HEK293 (cell line): ENCODE measurements around the gene DLG2.

Source experiments
- MYNN ChIP-seq: fragments of 450-650 bp; formaldehyde crosslinking; IDR thresholded peaks from 2 replicates; pipeline ENCODE4 v1.5.1; 2016; ENCODE audit warnings: missing biosample characterization, missing genetic modification characterization, borderline replicate concordance
- TCF7L2 ChIP-seq: IDR thresholded peaks from 2 replicates; pipeline ENCODE4 v1.6.1; 2011; ENCODE audit warnings: low read depth, mild to moderate bottlenecking, inconsistent platforms, low read length, moderate library complexity, borderline replicate concordance
- ZBTB21 ChIP-seq: fragments of 450-650 bp; formaldehyde crosslinking; IDR thresholded peaks from 2 replicates; pipeline ENCODE4 v1.5.1; 2017; ENCODE audit warnings: missing biosample characterization, missing genetic modification characterization
- ZNF121 ChIP-seq: fragments of 450-650 bp; formaldehyde crosslinking; IDR thresholded peaks from 2 replicates; pipeline ENCODE4 v1.5.1; 2016; ENCODE audit warnings: missing biosample characterization, missing genetic modification characterization
- ZNF704 ChIP-seq: fragments of 450-650 bp; formaldehyde crosslinking; IDR thresholded peaks from 2 replicates; pipeline ENCODE4 v1.5.1; 2016; ENCODE audit warnings: missing biosample characterization, missing genetic modification characterization
- ZSCAN16 ChIP-seq: fragments of 450-650 bp; formaldehyde crosslinking; IDR thresholded peaks from 2 replicates; pipeline ENCODE4 v1.5.1; 2016; ENCODE audit warnings: missing biosample characterization, missing genetic modification characterization
- TF ChIP-seq, protein P1 (sequence below): fragments of 450-650 bp; formaldehyde crosslinking; IDR thresholded peaks from 2 replicates; pipeline ENCODE4 v1.5.1; 2016; ENCODE audit warnings: missing biosample characterization, missing genetic modification characterization
- TF ChIP-seq, protein P2 (sequence below): fragments of 450-650 bp; formaldehyde crosslinking; IDR thresholded peaks from 2 replicates; pipeline ENCODE4 v1.5.1; 2016; ENCODE audit warnings: missing biosample characterization, missing genetic modification characterization

DNA sequence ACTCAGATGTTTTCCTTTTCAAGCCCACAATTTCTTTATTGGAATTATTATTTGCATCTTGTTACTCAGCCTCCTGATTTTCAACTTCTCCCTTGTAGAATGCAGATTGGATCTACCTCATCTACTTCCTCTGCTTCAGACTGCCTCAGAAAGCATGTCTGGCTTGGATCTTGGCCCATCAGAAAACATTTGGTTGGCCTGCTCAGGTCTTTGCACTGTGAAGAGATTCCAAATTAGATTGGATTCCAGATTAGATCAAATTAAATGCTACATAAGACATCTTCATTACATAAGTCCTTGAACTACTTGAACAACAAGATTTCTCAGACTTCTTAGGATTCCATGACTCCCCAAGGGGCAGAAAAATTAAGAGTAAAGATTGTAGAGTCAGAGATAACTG, 358.0 kb downstream of the DLG2 start:
- TF ChIP-seq ZBTB21 (tag by site-specific recombination) = no peak
- TF ChIP-seq, protein P1, sequence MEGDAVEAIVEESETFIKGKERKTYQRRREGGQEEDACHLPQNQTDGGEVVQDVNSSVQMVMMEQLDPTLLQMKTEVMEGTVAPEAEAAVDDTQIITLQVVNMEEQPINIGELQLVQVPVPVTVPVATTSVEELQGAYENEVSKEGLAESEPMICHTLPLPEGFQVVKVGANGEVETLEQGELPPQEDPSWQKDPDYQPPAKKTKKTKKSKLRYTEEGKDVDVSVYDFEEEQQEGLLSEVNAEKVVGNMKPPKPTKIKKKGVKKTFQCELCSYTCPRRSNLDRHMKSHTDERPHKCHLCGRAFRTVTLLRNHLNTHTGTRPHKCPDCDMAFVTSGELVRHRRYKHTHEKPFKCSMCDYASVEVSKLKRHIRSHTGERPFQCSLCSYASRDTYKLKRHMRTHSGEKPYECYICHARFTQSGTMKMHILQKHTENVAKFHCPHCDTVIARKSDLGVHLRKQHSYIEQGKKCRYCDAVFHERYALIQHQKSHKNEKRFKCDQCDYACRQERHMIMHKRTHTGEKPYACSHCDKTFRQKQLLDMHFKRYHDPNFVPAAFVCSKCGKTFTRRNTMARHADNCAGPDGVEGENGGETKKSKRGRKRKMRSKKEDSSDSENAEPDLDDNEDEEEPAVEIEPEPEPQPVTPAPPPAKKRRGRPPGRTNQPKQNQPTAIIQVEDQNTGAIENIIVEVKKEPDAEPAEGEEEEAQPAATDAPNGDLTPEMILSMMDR (tag by site-specific recombination) = no peak
- TF ChIP-seq ZSCAN16 (tag by site-specific recombination) = no peak
- no peak for TF ChIP-seq MYNN (tag by site-specific recombination)
- TF ChIP-seq ZNF704 = no peak
- TF ChIP-seq TCF7L2 = no peak
- TF ChIP-seq, protein P2, sequence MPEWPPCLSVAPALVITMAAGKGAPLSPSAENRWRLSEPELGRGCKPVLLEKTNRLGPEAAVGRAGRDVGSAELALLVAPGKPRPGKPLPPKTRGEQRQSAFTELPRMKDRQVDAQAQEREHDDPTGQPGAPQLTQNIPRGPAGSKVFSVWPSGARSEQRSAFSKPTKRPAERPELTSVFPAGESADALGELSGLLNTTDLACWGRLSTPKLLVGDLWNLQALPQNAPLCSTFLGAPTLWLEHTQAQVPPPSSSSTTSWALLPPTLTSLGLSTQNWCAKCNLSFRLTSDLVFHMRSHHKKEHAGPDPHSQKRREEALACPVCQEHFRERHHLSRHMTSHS (tag by site-specific recombination) = no peak
- no peak for TF ChIP-seq ZNF121 (tag by site-specific recombination)
